ENCODE data around the gene XCL1. TPM values are rescaled to one million over a fixed set of nuclear protein-coding genes. Genes with fewer than 3 reads are reported as not detected.

Gene XCL1
- total RNA-seq, 1 donor from 2014 or later = 0.38 TPM

GRCh38 chr1:168618886-168619285 lies 42.5 kb downstream of the XCL1 start:
- no peak for TF ChIP-seq CTCF (IDR thresholded peaks at IDR 0.05)
- no peaks in the 10 kb centered on the region for H3K9me3 Mint-ChIP-seq (ENCODE audit: unreplicated experiment)
- DNase-seq (ENCODE audit: extremely low spot score, unreplicated experiment) = no peak
- H3K27ac Mint-ChIP-seq (ENCODE audit: unreplicated experiment) = no peak overlapping the region
- H3K36me3 Mint-ChIP-seq (ENCODE audit: unreplicated experiment) = no peaks in the 10 kb centered on the region
- peaks cover 20% of the 10 kb centered on the region for H3K4me1 Mint-ChIP-seq (ENCODE audit: unreplicated experiment)
- no peak overlapping the region for H3K4me3 Mint-ChIP-seq (ENCODE audit: unreplicated experiment)
- no peaks in the 10 kb centered on the region for H3K27me3 Mint-ChIP-seq (ENCODE audit: unreplicated experiment)

GRCh38 chr1:168621356-168621755 lies 45.0 kb downstream of the XCL1 start:
- no peaks in the 10 kb centered on the region for H3K27me3 Mint-ChIP-seq (ENCODE audit: unreplicated experiment)
- H3K36me3 Mint-ChIP-seq (ENCODE audit: unreplicated experiment) = no peaks in the 10 kb centered on the region
- TF ChIP-seq CTCF (IDR thresholded peaks at IDR 0.05) = no peak
- H3K9me3 Mint-ChIP-seq (ENCODE audit: unreplicated experiment) = no peaks in the 10 kb centered on the region
- no peak overlapping the region for H3K27ac Mint-ChIP-seq (ENCODE audit: unreplicated experiment)
- H3K4me3 Mint-ChIP-seq (ENCODE audit: unreplicated experiment) = no peak overlapping the region
- peaks cover 24% of the 10 kb centered on the region for H3K4me1 Mint-ChIP-seq (ENCODE audit: unreplicated experiment)
- DNase-seq (ENCODE audit: extremely low spot score, unreplicated experiment) = no peak

- Mint-ChIP-seq H3K27me3 (ENCODE audit: unreplicated experiment) (no peaks in the 10 kb centered on the region), H3K36me3 (ENCODE audit: unreplicated experiment) (no peaks in the 10 kb centered on the region), H3K27ac (ENCODE audit: unreplicated experiment) (peak overlapping the region; percentile 43), H3K4me1 (ENCODE audit: unreplicated experiment) (peaks cover 24% of the 10 kb centered on the region), H3K9me3 (ENCODE audit: unreplicated experiment) (no peaks in the 10 kb centered on the region), H3K4me3 (ENCODE audit: unreplicated experiment) (no peak overlapping the region)
- no peak for TF ChIP-seq CTCF (IDR thresholded peaks at IDR 0.05)
- no peak for DNase-seq (ENCODE audit: extremely low spot score, unreplicated experiment)
These were observed 46.8 kb downstream of the XCL1 start for GRCh38 chr1:168623003-168623828.

GRCh38 chr1:168623831-168624230 lies 47.4 kb downstream of the XCL1 start:
- Mint-ChIP-seq H3K27ac (ENCODE audit: unreplicated experiment) (peak overlapping the region; percentile 47), H3K4me1 (ENCODE audit: unreplicated experiment) (peaks cover 24% of the 10 kb centered on the region), H3K9me3 (ENCODE audit: unreplicated experiment) (no peaks in the 10 kb centered on the region), H3K36me3 (ENCODE audit: unreplicated experiment) (no peaks in the 10 kb centered on the region), H3K27me3 (ENCODE audit: unreplicated experiment) (no peaks in the 10 kb centered on the region), H3K4me3 (ENCODE audit: unreplicated experiment) (no peak overlapping the region)
- no peak for TF ChIP-seq CTCF (IDR thresholded peaks at IDR 0.05)
- no peak for DNase-seq (ENCODE audit: extremely low spot score, unreplicated experiment)

- Mint-ChIP-seq H3K27me3 (ENCODE audit: unreplicated experiment) (no peaks in the 10 kb centered on the region), H3K27ac (ENCODE audit: unreplicated experiment) (no peak overlapping the region), H3K36me3 (ENCODE audit: unreplicated experiment) (no peaks in the 10 kb centered on the region), H3K9me3 (ENCODE audit: unreplicated experiment) (no peaks in the 10 kb centered on the region), H3K4me1 (ENCODE audit: unreplicated experiment) (peaks cover 24% of the 10 kb centered on the region), H3K4me3 (ENCODE audit: unreplicated experiment) (no peak overlapping the region)
- no peak for TF ChIP-seq CTCF (IDR thresholded peaks at IDR 0.05)
- DNase-seq (ENCODE audit: extremely low spot score, unreplicated experiment) = no peak
These were observed 49.9 kb downstream of the XCL1 start for GRCh38 chr1:168626326-168626725.

All from osteocyte (in vitro differentiated cells).